ENCODE data around the gene WWP2.

GRCh38 chr16:69855592-69855991 lies 93.5 kb downstream of the WWP2 start:
- no peak for TF ChIP-seq CTBP1 (IDR thresholded peaks at IDR 0.05; ENCODE audit: borderline replicate concordance)
- no peak for TF ChIP-seq FOXM1 (IDR thresholded peaks at IDR 0.05; ENCODE audit: borderline replicate concordance)
- TF ChIP-seq PKNOX1 (IDR thresholded peaks at IDR 0.05), result no peak
- TF ChIP-seq HDGF (IDR thresholded peaks at IDR 0.05; ENCODE audit: borderline replicate concordance), result no peak
- TF ChIP-seq FOXA1 (IDR thresholded peaks at IDR 0.05), result no peak
- no peak for TF ChIP-seq TARDBP (IDR thresholded peaks at IDR 0.05)
- TF ChIP-seq SUZ12 (IDR thresholded peaks at IDR 0.05), result no peak
- TF ChIP-seq FOXK2 (IDR thresholded peaks at IDR 0.05), result no peak
- no peak for TF ChIP-seq BHLHE40 (IDR thresholded peaks at IDR 0.05; ENCODE audit: borderline replicate concordance)

All from HEK293T (cell line).